Neural progenitor cell (in vitro differentiated cells): ENCODE results near the gene TCERG1L.

ENCODE experiments used
- EZH2 ChIP-seq: fragments of 200-600 bp; sonication (generic); IDR thresholded peaks from 2 replicates; pipeline ENCODE4 v1.6.1; 2017; ENCODE audit warnings: antibody characterized with exemption, mild to moderate bottlenecking, moderate library complexity
- EZH2phosphoT487 ChIP-seq: fragments of 200-600 bp; sonication (generic); IDR thresholded peaks from 2 replicates; pipeline ENCODE4 v1.6.1; 2017; ENCODE audit warnings: antibody characterized with exemption
- TF ChIP-seq, protein P1 (sequence below): fragments of 200-600 bp; sonication (generic); IDR thresholded peaks from 2 replicates; pipeline ENCODE4 v1.5.1; 2017; ENCODE audit warnings: antibody characterized with exemption, mild to moderate bottlenecking

- TF ChIP-seq, protein P1, sequence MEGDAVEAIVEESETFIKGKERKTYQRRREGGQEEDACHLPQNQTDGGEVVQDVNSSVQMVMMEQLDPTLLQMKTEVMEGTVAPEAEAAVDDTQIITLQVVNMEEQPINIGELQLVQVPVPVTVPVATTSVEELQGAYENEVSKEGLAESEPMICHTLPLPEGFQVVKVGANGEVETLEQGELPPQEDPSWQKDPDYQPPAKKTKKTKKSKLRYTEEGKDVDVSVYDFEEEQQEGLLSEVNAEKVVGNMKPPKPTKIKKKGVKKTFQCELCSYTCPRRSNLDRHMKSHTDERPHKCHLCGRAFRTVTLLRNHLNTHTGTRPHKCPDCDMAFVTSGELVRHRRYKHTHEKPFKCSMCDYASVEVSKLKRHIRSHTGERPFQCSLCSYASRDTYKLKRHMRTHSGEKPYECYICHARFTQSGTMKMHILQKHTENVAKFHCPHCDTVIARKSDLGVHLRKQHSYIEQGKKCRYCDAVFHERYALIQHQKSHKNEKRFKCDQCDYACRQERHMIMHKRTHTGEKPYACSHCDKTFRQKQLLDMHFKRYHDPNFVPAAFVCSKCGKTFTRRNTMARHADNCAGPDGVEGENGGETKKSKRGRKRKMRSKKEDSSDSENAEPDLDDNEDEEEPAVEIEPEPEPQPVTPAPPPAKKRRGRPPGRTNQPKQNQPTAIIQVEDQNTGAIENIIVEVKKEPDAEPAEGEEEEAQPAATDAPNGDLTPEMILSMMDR: no peak
- TF ChIP-seq EZH2 (no peak), EZH2phosphoT487 (no peak)
Measured at GRCh38 chr10:131260031-131260430, 51.5 kb downstream of the TCERG1L start.
